GM21381 (cell line): ENCODE results near the gene HTR5A.

ENCODE experiments used
- ATAC-seq: cut with Tn5 transposase; IDR thresholded peaks from one replicate; pipeline ENCODE4 v1.9.1; 2021; ENCODE audit warnings: mild to moderate bottlenecking, moderate library complexity; ENCODE audit not compliant: unreplicated experiment

Gene HTR5A

DNA sequence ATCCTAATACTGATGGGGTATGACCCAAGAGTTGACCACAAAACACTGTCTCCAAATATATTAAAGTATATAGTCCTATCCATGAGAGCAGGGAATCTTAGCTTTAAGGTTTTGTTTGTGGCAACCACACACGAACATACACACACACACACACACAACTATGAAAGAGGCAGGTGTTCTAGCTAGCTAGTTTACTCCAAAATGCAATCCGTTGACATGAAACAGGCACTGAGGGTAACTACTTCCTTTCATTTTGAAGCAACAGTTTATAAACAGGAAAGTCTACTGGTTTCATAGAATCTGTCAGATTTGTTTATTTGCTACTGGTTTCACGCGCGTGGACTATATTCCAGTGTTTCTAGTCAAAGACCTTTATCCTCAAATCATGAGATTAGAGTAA is 14.8 kb downstream of the HTR5A start:
- ATAC-seq: no peak

GRCh38 chr7:155090684-155091083 is 20.6 kb downstream of the HTR5A start:
- ATAC-seq: no peak

GRCh38 chr7:155093596-155093995 is 23.5 kb downstream of the HTR5A start:
- no peak for ATAC-seq

GRCh38 chr7:155094636-155095135 is 24.6 kb downstream of the HTR5A start:
- no peak for ATAC-seq

- no peak for ATAC-seq
These were observed 27.2 kb downstream of the HTR5A start for GRCh38 chr7:155097338-155097737.

DNA sequence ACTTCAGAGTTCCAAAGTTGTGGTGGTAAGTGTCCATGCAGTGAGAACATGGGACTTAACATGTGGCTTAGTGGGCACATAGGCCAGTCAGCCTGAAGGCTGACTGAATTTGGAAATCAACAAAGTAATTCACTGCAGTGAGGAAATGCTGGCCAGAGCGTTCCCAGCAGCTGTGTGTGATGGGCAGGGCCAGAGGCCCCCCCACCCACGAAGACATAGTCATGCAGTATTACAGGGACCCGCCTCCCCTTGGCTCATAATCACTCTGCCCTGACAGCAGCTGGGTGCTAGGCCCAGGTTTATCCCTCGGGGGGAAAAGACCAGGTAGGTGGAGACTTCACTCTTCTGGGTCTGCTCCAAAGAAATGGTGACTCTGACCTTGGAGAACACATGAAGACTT is 33.7 kb downstream of the HTR5A start:
- no peak for ATAC-seq

- ATAC-seq: no peak
These were observed 34.8 kb downstream of the HTR5A start for GRCh38 chr7:155104913-155105312.

- no peak for ATAC-seq
These were observed 36.2 kb downstream of the HTR5A start for GRCh38 chr7:155106356-155106755.

DNA sequence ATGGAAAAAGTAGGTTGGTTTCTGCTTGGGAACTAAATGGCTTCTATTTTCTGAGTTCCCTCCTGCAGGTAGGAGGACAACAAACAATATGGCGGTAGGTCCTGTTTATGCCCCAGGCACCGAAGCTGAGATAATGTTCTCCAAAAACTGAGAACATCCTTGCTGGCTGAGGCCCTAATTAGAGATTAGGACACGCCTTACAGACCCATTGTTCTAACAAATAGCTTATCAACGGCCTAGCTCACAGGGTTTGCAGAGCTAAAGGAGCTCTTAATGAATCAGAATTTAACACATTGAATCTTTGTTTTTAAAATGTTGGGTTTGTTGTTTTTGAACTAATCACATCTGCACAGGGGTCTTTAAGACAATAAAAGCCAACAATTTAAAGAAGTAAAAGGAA is 37.0 kb downstream of the HTR5A start:
- no peak for ATAC-seq

DNA sequence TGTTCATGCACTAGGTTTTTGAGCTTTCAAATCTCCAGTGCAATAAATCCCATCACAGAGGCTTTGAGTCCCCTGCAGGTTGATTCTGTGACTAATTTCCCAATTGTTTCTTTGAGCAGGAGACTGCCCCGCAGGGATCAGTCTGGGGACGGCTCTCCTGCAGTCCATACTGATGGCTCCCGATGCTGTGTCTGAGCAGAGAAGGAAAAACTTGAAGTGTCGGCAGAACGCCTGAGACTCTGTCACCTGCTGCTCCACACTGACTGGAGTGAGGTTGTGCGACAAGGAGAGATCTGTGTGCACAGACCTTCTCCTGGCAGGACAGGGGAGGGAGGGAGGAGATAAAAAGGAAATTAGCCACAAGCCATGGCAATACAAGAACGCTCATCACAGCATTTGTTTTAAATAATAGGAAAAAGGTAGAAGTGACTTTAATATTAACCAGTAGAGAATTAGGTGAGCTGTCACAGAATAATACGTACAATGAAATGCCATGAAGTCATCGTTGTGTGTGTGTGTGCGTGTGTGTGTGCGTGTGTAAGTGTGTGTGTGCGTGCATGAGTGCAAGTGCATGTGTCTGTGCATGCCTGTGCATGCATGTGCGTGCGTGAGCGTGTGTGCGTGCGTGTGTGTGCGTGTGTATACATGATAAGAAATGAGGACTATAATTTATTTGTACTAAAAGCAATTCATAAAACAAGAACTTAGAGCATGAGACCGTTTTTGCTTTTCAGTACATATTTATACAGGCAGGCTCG is 38.2 kb downstream of the HTR5A start:
- no peak for ATAC-seq

DNA sequence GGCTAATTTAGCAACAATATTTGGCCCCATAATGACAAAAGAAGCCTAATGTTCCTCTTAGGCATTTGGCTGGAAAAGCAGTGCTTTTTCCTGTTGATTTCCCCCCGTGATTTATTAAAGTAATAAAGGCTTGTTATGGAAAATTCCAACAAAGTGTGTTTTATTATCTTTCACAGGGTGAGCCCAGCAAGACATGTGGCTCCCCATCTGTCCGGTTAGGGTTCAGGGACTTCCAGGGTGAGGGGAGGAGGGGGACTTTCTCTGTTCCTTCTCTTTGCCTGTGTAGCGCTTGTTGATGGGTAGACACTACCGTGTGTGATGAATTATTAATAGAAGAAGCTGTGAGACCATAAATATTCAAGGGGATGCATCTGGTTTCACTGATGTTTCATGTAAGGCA is 39.0 kb downstream of the HTR5A start:
- ATAC-seq: no peak

GRCh38 chr7:155115288-155115687 is 45.2 kb downstream of the HTR5A start:
- no peak for ATAC-seq

DNA sequence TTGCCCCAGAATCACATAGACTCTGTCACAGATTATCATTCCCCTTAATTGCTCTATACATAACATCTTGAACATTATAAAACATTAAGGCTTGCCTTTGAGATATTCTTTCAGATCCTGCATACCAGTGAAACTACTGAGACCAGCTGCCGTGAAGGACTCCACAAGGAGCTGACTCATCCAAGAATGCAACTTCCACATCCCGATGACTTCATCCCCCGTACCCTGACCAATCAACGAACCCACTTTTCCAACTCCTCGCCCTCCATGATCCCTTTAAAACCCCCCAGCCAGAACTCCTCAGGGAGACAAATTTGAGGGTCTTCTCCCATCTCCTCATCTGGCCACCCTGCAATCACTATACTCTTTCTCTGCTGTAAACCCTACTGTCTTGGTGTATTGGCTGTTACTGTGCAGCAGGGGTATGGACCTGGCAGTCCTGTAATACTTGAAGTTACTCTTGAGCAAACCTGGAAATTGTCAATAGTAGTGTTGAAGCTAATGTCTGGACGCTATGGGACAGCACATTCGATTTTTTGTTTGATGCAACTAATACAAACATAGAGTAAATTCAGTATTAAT is 49.8 kb downstream of the HTR5A start:
- ATAC-seq: no peak

GRCh38 chr7:155120460-155120859 is 50.3 kb downstream of the HTR5A start:
- no peak for ATAC-seq

GRCh38 chr7:155122831-155123230 is 52.7 kb downstream of the HTR5A start:
- ATAC-seq: no peak

GRCh38 chr7:155123413-155123812 is 53.3 kb downstream of the HTR5A start:
- no peak for ATAC-seq

- no peak for ATAC-seq
These were observed 54.6 kb downstream of the HTR5A start for GRCh38 chr7:155124706-155125105.

DNA sequence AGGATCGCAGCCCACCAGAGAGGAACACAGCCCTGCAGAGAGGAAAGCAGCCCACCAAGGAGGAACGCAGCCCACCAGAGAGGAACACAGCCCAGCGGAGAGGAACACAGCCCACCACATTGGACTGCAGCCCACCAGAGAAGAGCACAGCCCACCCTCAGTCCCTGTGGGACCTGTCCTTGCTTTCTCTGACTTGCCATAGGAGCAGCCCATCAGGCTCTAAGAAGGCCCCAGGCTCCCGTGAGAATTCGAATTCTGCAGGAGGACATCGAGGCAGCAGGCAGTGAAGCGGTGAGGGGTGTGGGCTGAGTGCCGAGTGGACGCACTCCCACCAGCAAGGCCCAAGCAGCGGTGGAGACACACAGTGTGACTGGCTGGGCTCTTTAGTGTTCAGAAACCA is 59.1 kb downstream of the HTR5A start:
- no peak for ATAC-seq

DNA sequence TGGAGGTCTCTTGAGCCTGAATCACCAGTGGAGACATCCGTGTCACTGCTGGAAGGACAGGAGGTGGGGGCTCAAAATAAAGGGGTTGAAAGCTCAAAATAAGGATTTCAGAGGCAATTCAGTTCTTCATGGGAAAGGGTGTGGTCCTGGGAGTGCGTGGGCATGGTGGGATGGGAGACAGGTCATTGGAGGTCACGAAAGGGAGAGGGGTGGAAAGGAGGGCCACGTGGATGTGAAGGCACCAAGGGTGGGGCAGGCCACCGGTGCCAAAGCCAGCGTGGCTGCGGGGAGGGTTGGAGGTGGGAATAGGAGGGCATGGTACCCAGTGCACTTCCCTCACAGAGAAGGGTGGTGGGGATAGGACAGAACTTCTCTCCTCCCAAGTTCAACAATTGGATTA is 59.7 kb downstream of the HTR5A start:
- ATAC-seq: no peak

- ATAC-seq: no peak
These were observed 60.4 kb downstream of the HTR5A start for GRCh38 chr7:155130493-155130892.

DNA sequence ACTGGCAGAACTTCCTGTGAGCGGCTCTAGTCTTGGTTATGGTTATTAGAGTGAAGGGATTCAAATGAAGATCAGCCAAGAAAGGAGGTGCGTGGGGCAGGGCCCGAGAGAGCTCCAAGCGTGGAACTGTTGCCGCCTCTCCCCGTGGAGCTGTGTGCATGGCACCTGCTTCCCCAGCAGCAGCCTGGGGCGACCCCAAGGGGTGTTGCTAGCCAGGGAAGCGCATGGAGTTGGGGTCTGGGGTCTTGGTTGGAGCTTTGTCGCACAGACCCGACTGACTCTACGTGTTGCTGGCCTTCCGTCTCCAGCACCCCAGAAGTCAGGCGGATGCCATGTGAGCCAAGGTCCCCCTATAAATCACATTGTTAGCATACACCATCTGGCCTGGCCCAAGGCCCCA is 61.0 kb downstream of the HTR5A start:
- no peak for ATAC-seq

DNA sequence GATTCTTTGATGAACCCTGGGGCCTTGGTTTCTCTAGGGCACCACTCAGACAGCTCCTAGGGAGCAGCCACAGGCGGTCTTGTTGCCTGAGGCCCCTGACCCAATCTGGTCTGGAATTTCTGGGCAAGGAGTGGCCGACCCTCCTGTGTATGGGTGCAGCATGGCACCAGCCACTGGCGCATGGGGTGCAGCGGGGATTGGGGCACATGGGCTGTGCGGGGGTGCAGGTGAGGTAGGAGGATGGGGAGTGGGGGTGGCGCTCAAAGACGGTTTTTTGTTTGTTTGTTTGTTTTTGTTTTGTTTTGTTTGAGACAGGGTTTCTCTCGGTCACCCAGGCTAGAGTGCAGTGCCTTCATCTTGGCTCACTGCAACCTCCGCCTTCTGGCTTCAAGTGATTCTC is 62.3 kb downstream of the HTR5A start:
- no peak for ATAC-seq
